Stimulated activated CD8-positive, alpha-beta memory T cell treated with anti-CD3 and anti-CD28 coated beads, Interleukin-15, amount 100 ng/mL, for 1 hour (primary cell): Measurements from ENCODE around the gene PMPCB.
"Not testable (repeated sequence)": the region's sequence is repeated elsewhere in the genome, so short reads cannot be mapped to it uniquely, and the experiment has no call there.

Experiments
- DNase-seq: peaks from one replicate; pipeline ENCODE4 v3.0.0-alpha.2; 2020; ENCODE audit warnings: low read depth

Gene PMPCB, protein sequence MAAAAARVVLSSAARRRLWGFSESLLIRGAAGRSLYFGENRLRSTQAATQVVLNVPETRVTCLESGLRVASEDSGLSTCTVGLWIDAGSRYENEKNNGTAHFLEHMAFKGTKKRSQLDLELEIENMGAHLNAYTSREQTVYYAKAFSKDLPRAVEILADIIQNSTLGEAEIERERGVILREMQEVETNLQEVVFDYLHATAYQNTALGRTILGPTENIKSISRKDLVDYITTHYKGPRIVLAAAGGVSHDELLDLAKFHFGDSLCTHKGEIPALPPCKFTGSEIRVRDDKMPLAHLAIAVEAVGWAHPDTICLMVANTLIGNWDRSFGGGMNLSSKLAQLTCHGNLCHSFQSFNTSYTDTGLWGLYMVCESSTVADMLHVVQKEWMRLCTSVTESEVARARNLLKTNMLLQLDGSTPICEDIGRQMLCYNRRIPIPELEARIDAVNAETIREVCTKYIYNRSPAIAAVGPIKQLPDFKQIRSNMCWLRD

DNA sequence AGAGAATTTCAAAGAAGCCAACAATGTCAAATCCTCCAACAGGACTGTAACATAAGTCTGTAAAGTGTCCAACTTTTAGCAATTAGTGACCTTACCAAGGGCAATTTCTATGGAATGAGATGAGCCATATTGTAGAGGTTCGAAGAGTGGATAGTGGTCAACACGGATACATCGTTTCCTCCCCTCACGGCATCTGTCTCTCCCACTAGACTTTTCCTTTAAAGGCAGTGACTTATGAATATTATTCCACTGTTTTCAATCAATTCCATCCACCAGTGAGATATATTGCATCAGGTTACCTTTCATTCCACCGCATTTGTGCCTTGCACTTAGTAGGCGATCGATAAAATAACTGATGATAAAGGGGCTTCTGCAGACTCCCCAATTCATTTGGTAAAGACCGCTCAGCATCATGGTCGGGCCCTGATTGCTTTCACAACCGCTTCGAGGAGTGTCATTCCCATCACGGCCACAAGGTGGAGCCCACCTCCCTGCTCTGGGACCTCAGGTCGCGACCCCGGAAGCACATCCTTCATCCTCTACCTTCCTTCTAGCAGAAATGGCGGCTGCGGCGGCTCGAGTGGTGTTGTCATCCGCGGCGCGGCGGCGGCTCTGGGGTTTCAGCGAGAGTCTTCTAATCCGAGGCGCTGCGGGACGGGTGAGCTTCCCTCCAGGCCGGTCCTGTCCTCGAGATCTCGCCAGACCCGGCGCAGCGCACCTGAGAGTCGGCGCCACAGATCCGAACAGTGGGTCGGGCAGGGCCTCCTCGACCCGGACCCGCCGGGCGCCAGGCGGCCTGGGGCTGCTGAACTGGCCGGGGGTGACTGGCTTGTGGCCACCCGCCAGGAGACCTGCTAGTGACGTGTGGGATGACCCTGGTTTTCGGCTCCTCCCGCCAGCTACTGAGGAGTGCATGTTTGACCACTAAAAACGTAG, at the start of gene PMPCB:
Gene PMPCB (plus strand): TSS at position 535 of the 936 bp plus-strand sequence. CDS start 25 bp downstream, at position 560.
- peak; percentile 96 for DNase-seq

DNA sequence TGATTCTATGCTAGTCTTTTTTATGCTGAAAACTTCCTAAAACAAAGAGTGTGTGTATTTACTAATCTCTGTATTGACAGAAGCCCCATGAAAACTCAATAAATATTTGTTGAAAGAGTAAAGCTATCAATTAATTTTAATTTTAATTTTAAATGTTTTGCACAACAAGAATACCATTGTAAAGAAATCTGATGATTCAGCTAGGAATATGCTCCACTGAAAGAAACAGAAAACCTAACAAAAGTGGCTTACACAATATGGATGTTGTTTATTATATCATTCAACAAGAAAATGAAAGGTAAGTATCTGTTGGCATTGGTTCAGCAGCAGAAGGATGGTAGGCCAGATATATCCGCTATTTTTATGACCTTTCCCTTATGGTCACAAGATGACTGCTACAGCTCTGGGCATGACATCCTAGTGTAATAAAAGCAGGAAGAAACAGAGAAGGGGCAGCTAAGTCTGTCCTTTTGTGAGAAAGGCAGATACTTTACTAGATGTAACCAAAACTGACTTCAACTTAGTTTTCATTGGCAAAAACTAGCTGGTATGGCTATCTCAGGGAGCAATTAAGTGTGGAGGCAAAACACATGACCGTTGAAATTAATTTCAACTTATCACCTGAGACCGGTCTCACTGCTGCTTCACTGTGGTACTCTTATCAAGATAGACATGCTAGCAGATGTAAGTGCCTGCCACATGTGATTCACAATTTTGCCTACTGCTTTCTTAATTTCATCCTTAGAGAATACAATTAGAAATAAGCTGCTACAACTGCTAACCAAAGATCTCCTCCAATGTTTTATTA, 43.3 kb upstream of the PMPCB start:
- DNase-seq, result not testable (repeated sequence)

DNA sequence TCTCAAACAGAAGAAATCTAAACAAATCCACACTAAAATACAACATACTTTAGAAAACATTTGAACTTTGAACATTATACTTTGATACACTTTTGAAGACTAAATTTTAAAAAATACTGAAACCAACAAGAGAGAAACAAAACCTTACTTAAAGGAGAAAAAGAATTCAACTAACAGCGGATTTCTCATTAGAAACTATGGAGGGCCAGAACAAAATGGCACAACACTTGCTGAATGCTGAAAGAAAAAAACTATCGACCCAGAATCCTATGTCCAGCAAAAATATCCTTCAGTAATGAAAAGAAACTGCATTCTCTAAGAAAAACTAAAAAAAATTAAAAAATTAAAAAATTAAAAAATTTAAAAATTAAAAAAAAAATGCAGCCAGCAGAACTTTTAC, 33.2 kb upstream of the PMPCB start:
- DNase-seq, result not testable (repeated sequence)

DNA sequence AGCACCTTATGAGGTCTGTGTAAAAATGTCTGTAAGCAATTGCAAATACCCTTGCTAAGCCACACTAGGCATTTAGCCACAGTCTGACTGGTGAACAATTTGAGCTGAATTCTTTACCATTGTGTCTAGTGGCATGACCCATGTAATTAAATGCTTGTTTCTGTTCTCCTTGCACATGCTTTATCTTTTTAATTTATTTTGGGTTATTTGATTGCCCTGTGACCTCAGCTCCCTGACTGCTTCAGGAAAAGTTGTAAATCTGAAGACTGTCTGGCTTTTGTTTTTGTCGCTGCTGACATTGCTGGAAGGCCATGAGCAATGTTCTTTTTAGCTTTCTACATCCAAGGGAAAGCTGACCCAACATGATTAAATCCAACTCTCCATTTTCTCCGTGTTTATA, 31.0 kb upstream of the PMPCB start:
- DNase-seq, result not testable (repeated sequence)

DNA sequence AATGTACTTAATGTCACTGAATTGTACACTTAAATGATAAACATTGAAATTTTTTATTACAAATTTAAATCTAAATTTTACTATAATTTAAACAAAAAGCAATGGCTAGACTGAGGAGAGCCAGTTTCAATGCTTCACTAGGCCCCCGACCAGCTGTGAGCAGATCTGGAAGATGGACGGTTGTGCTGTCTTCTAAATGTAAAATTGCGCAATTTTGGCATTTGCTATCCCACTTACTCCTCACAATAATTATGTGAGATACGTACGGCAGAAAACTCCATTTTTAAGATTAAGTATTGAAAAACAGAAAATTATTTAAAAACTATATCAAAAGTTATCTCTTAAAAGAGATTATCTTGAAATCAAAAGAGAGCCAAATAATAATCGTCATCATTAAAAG, 23.9 kb upstream of the PMPCB start:
- DNase-seq, result not testable (repeated sequence)

DNA sequence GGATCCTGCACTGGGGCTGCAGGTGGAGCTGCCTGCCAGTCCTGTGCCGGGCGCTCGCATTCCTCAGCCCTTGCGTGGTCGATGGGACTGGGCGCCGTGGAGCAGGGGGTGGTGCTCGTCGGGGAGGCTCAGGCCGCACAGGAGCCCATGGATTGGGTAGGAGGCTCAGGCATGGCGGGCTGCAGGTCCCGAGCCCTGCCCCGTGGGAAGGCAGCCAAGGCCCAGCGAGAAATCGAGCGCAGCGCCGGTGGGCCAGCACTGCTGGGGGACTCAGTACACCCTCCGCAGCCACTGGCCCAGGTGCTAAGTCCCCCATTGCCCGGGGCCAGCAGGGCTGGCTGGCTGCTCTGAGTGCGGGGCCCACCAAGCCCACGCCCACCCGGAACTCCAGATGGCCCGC, 22.4 kb upstream of the PMPCB start:
- not testable (repeated sequence) for DNase-seq

DNA sequence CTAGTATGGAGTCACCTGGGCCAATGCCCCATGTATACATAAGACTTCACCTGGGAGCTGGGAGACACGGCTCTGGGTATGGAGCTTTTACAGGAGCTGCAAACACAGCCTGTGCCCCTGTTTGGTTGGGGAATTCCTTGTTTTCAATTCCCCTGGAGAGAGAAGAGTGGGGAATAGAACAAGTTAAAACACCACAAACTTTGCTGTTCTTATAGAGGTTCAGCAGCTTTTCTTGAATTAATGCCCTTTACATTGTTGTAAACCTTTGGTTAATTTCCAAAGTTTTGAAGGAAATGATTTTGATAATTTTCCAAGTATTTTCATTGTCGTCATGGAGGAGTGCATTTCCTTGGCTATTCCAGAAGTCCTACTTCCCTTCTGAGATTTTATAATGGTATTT, 19.0 kb upstream of the PMPCB start:
- DNase-seq, result not testable (repeated sequence)

DNA sequence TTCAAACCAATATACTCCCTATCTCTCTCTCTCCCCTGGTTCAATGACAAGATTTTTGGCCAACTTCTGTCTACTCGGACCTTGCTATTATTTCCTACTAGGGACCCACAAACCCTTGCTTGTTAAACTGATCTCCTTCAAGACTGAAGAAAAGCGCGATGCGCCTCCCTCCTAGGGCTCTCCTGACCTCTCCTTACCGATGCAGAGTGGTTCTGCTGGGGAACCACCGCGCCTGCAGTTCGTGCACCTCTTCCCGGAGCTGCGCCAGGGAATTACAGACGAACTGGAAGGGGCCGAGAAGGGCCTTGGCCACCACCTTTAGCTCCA, 17.6 kb upstream of the PMPCB start:
- DNase-seq, result not testable (repeated sequence)

DNA sequence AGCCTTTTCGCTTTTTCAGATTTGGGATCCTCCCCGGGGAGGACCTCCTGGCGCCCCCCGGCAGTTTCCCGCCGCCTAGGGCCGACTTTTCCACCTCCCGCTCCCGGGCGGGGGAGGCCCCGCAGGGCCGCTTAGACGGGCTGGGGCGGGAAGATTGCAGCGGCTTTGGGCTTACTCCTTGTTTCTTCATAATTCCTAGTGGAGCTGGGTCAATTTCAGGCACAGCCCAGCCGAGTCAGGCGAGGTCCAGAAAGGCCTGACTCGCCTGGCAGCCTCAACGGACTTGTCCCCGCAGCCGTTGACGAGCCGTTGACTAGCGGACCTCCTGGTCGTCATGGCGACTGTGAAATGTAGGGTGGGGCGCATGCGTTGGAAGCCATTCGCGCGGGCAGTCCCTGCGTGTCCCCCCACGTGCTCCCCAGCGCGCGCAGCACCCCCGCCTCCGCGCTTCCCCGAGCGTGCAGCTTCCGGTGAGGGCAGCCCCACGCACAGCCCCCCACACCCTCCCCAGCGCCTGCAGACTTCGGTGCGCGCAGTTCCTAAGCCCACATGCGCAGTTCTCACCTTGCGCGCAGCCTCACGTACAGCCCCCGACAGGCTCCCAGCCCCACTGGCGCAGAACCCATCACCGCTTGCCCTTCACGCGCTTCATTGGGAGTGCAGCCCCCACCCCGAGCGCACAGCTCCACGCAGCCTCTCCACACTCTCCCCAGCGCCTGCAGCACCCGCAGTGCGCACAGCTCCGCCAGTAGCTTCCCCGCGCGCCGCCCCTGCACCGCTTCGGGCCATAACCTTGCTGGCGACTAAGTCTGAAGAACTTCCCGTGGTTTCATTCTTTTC, 17.1 kb upstream of the PMPCB start:
- DNase-seq, result peak; percentile 77

DNA sequence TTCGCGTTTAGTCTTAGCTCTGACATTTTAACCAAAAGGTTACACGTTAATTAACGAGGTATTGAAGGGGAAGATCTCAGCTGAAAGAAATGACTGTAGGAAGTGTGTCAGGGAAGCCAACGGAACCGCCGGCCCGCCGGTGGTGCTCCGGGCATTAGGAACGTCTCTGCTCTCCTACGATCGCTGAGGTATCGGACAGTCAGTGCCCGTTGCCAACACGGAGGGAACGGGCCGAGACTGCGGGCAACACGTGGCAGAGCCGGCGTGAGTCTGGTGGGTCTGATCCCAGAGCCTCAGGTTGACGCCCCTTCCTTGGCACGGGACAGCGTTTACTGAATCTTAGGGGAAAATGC, 16.5 kb upstream of the PMPCB start:
- not testable (repeated sequence) for DNase-seq

DNA sequence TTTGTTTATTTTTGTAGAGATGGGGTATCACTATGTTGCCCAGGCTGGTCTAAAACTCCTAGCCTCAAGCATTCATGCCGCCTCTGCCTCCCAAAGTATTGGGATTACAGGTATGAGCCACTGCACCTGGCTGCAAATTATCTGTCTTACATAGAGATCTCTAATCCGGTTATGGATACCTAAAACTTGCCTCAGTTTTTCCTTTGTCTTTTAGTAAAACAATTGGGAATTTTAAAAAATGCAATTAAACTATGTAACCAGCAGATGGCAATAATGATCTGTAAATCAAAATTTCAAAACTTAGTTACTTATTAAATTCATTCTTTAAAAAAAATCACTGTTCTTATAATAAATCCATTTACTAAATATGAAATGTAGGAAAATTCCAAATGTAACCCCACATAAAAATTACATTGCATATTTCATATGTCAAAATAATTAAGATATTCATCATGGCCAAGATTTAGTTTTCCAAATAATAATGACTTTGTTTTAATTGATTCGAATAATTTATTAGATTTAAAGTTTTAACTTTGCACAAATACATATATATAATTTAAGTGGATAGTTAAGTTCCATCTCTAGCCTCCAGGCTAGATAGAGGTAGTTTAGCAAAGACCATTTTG, 14.3 kb upstream of the PMPCB start:
- DNase-seq, result not testable (repeated sequence)

DNA sequence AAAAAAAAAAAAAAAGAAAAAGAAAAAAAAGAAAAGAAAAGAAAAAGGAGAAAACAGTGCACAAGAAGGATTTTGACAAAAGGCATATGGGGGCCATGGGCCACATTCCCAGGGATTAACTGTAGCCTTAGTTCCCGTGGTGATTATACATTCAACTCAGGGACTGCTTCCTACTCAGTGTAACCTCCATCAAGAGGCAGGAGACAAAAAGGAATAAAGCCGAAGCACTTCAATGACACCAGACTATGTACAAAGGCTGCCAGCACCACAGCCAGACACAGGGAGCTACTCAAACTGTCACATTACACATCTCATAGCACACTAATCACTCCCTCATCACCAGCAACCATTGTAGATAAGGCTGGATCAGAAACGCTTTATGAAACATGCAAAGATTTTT, 5.1 kb upstream of the PMPCB start:
- no peak for DNase-seq

DNA sequence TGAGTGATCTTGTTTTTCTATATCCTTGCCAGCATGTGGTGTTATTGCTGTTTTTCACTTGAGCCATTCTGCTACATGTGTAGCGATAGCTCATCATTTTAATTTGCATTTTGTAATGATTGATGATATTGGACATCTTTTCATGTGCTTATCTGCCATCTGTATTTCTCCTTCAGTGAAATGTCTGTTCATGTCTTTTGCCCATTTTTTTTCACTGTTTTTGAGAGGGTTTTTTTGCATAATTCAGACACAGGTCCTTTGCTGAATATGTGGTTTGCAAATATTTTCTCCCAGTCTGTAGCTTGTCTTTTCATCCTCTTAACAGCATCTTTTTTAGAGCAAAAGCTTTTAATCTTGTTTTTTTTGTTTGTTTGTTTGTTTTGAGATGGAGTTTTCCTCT, 3.7 kb upstream of the PMPCB start:
- DNase-seq, result no peak

DNA sequence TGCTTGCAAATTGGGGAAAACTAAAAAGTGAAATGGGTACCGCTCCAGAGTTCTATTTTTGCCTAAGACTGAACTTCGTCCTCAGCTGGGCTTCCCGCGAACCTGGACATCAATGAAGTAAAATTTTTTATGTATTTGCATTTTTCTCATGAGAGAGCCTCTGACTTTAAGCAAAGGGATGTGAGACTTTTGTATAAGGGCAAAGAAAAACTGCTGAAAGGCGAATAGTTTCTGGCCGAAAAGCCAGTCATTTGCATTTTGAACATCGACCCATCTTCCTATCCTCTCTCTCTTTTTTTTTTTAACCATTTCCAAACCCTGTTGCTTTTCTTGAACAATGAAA, 573 bp downstream of the PMPCB start:
- DNase-seq, result no peak

DNA sequence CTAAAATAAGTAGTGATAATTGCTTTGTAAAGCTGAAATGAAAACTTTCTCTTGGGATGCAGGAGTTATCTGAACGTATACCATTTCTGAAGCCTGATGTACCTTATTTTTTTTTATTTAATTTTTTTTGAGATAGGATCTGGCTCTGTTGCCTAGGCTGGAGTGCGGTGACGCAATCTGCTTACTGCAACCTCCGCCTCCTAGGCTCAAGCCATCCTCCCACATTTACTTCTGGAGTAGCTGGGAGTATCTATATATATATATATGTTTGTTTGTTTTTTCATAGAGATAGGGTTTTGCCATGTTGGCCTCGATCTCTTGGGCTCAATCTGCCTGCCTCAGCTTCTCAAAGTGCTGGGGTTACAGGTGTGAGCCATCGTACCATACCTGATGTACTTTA, 2.4 kb downstream of the PMPCB start:
- no peak for DNase-seq

DNA sequence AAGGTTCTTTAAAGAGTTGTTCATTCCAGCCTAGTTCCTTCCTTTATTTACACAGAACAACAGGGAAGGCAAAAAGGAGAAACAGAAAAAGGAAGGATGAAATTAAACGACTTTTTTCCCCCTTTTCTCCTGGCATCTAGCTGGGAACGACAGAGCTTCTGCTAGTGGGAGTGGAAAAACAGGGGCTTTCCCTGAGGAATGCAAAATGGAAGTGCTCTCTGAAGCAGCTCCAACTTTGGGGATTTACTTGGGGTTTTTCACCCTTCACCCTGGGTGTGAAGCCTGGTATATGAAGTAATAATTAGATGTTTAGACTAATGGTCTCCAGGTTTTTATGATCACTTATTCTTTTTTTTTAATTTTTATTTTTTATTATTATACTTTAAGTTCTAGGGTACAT, 4.2 kb downstream of the PMPCB start:
- DNase-seq, result no peak

DNA sequence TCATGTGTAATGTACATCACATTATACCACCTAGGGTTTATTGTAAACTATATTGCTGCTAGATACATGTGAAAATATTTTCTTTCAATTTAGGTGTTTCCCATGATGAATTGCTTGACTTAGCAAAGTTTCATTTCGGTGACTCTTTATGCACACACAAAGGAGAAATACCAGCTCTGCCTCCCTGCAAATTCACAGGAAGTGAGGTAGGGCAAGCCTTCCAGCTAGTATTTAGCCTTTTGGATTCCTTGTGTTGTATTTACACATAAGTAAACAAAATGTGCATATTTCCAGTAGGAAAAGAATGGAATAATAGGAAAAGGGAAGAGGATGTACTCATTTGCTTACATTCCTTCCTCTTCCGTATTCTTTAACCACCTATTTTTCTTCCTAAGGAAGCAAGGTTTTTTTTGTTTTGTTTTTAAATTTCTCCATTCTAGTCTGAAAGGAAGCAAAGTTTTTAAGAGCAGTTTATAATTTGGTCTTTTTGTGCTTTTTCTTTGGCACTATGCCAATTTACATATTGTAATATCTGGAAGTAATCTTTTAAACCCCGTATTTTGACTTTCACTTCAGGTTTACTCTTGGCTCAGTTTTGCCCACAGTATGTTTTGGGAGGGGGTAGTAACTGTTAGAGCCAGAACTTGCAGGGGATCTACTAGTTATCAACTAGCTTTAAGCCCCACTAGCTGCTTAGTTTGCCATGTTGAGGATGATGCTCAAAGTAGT, 10.4 kb downstream of the PMPCB start:
- no peak for DNase-seq

DNA sequence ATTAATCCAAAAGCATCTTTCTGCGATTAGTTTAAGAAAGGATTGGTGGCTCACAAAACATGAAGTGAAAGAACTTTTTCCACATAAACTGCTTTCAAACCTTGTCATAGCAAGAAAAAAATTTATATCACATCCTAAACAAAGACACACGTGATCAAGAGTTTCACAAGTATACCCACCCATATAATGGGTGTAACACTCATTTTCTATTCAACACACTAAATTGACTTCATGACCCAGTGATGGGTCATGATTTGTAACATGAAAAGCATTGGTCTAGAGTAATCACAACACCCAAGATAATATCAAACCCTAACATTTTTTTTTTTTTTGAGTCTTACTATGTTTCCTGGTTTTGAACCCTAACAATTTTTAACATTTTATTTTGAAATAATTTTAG, 17.6 kb downstream of the PMPCB start:
- DNase-seq, result no peak

DNA sequence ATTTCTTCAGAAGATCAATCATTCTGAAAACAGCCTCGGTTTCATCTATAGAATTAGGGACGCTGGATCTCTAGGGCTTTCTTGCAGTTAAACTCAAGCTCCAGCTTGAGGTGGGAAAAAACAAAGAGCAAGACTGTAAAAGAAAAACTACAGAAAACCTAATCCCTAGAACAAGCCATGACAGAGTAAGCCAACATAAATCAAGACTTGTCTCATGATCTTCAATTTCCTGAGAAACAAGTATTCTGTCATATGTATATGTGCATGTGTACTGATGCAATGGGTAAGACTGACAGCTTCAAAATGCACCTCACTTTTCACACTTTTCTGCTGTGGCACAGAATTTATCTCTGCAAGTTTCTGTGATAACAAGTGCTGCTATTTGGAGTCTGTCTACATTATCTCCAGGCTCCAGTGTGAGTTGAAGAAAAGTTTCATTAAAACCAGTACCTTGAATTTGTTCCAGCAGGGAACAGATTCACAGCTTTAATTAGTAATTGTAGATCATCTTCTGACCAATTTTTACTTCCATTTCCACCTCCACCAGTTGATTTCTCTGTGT, 19.2 kb downstream of the PMPCB start:
- DNase-seq, result no peak

DNA sequence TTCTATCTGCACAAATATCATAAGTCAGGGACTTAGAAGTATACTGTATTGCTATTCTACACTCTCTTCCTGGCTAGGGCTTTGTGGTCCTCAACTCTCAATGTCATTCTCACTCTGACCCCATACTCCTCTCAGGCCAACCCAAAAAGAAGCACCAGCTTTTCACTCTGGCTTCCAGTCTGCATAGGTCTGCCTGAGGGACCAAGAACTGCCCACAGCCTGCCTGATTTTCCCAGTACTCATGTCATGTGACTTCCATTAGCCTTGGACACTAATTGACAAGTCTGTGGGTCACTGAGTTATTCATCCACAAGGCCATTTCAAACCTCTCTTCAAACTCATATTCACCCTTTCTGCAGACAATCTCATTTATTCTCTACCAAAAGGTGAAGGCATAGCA, 19.8 kb downstream of the PMPCB start:
- DNase-seq, result no peak
